Epidermal melanocyte (primary cell): Measurements from ENCODE around the gene DENND4A.
A peak's percentile ranks its signal among the peaks of the same experiment; 100 is the strongest.

Source experiments
- DNase-seq: peaks from one replicate; pipeline ENCODE4 v3.0.0; 2011; ENCODE audit warnings: low spot score; ENCODE audit not compliant: insufficient read length

The DENND4A gene

DNA sequence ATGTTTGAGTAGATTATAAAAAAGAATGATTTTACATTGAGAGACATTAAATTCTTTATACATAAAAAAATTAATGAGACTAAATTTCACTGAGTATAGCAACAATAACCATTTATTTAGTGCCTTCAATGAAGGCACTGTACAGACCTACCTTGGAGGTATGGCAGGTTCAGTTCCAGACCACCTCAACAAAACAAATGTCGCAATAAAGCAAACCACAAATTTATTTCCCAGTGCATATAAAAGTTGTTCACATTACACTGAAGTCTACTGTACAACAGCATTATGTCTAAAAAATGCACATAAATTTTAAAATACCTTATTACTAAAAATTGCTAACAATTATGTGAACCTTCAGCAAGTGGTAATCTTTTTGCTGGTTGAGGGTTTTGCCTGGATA lies 111.5 kb downstream of the DENND4A start:
- no peak for DNase-seq

DNA sequence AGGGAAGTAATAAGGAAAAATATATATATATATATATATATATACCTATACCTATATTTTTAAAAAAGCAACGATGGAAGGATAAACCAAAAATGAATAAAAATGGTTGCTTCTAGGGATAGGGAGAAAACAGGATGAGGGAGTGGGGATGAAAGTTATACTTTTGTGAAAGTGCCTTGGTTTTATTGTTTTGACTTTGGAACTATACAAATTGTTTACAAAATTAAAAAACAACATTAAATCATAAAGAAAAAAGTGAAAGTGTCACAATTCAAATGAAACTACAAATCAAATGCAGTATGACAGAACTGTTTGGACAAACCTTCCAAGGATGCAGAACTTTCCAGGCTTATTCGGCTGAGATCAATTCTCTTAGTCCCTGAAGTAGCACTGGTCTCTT lies 116.0 kb downstream of the DENND4A start:
- no peak for DNase-seq

DNA sequence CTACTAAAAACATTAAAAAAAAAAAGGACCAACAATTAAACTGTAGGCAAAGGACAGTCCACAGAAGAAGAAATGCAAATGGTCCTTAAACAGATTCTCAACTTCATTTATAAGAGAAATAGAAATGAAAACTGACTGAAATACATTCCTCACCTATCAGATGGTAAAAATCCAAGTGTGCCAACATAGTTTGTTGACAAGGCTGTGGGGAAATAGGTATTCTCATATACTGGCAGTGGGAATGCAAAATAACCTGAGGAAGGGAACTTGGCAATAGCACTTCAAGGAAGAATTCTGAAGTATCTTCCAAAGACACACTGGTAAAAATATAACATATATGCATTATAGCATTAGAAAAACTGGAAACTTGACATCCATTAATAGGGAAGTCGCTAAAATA lies 116.5 kb downstream of the DENND4A start:
- no peak for DNase-seq

DNA sequence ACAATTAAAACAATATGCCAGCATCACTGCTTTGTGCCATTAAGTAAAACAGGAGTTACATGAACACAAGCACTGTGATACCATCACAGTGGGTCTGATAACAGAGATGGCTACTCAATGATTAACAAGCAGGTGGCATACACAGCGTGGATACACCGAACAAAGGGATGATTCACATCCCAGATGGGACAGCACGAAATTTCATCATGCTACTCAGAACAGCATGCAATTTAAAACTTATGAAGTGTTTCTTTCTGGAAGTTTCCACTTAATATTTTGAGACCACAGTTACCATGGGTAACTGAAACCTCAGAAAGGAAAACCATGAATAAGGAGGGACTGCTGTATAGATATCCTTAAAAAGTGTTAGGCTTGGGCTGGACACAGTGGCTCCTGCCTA lies 125.8 kb downstream of the DENND4A start:
- DNase-seq: no peak

DNA sequence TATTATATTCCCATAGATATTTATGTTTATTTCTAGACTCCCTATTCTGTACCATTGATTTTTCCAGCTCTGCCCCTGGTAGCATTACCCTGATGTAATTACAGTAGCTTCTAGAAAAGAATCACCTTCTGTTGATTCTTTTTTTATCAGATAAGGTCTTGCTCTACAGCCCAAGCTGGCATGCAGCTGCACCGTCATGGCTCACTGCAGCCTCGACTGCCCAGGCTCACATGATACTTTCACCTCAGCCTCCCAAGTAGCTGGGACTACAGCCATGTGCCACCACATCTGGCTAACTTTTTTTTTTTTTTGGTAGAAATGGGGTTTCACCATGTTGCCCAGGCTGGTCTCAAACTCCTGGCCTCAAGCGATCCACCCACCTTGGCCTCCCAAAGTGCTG lies 128.6 kb downstream of the DENND4A start:
- no peak for DNase-seq

DNA sequence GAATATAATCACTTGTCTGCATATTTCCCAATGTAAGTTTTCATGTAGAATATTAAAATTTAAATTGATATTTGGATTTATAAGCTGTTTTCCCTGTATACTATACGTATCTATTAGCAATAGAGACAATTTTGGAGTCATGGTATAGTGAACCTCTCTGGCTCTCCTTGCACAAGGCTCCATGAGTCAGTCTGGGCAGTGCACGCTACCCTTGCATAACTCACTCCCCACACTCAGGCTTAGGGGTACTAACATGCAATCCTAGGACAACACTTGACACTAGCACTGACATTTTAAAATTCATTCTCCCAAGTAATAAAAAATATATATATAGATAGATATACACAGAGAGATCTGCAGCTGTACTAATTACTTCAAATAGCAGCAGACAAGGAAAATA lies 131.2 kb downstream of the DENND4A start:
- DNase-seq: no peak

DNA sequence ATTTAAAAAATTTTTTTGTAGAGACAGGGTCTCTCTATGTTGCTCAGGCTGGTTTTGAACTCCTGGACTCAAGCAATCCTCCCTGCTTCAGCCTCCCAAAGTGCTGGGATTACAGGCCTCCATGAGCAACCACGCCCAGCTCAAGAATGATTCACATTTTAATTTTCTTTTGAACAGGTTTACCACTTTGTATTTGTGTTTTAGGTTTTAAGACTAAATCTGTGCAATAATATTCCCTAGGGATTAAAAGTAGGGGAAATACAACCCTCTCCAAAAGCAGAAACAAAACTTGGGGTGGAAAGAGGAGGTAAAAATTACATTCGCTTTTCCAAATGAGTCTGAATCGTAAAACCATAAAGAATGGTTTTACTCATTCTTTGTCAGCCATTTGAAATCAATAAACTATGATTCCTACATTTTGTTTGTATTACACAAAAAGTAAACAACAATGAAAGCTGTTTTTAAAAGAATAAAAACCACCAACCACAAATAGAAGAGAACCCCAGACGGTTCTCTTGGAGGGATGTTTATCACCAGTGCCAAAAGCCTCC lies 132.5 kb downstream of the DENND4A start:
- no peak for DNase-seq

DNA sequence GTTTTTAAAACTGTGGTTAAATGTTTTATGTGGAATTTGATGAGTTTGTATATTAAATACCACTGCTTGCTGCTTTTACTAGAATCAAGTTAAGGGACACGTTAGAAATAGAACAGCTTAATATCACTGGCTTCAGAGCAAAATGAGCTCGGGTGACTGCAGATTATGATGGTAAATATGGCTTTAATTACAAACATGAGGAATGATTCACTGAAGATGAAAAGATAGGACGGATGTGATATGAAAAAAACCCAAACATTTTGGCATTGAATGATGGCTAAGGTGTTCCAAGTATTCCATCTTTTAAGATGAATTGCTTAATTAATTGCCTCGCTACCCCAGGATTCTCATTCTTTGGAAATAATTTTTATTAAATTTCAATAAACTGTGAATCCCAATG lies 136.6 kb downstream of the DENND4A start:
- DNase-seq: no peak

DNA sequence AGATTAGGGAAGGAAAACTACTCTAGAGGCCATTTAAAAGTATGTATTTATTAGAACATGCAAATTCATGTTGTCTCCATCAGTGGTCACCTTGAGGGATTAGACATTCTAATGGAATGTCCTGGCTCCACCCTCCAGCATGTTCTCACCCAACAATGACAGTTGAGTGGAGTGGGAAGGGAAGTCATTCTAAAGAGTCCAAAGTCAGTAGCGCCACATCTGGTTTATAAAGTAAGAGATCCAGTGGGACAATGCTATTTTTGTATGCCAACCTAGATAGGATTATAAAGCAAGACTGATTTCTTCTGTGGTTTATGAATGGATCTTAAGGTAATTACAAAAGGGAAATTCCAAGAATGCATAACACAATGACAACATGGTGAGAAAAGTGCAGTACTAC lies 137.1 kb downstream of the DENND4A start:
- no peak for DNase-seq

DNA sequence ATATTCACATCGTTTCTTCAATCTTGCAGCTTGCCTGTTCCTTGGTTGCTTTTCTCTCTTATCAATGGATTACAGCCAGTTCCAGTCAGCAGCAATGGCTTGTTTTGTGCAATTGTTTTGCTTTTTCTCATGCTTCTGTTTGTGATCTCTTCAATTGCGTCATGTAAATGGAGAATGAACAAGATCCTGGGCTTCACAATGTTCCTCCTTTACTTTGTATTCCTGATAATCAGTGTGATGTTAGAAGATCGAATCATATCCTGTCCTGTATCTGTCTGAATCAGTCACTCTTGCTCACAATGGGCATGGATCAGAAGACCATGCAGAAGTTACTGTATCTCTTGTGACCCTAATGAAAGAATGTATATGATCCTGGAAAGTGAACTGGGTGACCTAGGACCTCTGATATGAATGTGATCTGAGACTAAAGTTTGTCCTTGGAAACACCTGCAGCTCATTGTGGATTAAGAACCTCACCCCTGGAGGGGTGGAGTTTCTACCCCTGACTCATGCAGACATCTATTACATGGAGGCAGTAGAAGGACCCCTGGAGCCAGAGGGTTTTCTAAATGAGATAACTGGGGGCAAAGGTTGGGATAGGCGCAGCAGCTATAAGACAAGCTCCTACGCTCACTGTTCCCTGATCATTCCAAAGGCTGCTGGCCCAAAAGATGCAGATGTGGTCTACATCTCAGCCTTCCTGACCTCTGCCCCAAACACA lies 138.1 kb downstream of the DENND4A start:
- DNase-seq: no peak

DNA sequence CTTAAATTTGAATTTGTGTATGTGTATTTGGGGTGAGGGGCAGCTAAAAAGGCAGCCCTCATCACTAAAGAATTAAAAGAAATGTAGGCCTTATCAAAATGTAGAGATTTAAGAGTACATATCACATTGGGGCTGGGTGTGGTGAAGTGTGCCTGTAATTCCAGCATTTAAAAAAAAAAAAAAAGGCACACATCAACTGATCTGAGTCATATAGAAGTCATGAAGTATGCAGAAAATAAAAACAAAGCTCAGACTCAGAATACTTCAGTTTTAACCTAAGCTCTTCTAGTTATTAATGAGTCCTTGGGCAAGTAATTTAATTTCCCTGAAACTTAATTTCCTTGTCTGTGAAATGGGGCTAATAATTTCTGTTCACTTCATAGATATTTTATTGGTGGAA lies 138.8 kb downstream of the DENND4A start:
- DNase-seq: no peak

DNA sequence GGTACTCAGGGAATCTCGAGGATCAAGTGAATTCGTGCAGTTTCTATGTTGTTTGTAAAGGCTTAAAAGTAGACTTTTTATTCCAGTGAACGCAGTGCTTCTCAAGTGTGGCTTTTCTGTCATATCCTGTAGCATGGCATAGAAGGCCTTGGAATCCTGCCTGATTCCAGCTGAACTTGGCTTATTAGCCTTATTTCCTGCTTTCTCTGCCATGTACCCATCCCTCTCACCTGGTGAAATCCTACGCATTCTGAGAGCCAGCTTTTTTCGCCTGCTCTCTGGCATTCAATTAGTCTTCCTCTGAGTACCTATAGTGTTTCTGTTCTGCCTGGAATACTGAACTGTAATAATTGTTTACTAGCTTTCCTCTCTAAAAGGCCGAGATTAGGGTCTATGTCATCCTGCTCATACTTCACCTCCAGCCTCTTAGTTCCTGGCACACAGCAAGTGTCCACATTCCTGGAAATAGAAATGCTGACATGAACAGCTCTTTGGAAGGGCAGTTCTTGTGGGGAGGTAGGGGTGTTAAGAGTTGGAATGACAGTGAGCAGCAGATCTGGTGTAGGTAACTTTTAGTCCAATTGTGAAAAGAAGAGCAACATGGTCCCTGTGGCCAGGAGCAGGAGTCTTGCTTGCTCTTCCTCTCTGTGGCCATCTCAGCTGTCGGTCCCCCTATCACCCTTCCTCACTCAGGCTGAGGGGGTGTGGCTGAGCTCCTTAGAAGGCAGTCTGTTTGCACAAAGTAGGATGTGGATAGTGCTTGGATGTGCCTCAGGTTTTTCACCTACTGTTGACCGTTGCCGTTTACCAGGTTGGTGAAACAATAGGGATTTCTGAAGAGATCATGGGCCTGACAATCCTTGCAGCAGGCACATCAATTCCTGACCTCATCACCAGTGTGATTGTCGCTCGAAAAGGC lies 140.0 kb downstream of the DENND4A start:
- no peak for DNase-seq

DNA sequence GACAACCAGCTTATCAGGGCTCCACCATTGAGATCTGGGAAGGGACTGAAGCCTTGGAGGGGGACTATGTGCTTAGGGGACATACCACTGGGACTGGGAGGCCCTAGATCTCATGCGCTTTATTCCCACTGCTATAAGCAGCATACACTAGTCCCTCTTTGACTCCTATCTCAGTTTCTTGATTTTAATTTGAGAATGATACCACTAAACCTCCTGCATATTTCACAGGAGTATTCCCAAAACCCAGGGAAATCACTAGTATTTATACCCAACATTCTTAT lies 141.1 kb downstream of the DENND4A start:
- no peak for DNase-seq

DNA sequence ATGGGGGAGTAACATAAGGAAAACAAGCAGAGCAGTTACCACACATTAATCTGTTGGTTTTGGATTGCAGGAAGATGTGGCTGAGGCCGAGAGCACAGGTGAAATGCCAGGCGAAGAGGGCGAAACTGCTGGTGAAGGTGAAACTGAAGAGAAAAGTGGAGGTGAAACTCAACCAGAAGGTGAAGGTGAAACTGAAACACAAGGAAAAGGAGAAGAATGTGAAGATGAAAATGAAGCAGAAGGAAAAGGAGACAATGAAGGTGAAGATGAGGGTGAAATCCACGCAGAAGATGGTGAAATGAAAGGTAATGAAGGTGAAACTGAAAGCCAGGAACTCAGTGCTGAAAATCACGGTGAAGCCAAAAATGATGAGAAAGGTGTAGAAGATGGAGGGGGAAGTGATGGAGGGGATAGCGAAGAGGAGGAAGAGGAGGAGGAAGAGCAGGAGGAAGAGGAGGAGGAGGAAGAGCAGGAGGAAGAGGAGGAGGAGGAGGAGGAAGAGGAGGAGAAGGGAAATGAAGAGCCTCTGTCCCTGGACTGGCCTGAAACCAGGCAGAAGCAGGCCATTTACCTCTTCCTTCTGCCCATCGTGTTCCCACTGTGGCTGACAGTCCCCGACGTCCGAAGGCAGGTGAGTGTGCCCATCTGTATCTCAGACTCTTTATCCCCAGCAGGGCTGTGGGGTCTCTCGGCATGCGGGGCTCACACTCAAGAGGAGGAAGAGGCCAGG lies 141.6 kb downstream of the DENND4A start:
- no peak for DNase-seq

DNA sequence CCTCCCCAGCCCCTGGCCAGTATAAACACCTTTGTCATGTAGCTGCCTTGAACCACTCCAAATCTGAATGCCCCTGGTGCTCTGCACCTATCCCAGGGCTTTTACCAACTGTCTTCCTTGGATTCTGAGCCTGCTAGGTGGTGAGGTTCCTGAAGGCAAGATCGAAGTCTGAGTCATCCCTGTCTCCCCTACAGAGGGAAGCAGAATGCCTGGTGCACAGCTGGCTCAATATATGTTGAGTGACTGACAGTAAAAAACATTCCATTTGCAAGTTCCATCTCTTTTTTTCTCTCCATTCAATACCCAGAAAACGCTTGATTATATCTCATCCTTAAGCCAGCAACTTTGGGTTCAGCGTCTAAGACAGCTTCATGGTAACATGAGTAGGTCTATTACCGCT lies 145.6 kb downstream of the DENND4A start:
- DNase-seq: no peak

DNA sequence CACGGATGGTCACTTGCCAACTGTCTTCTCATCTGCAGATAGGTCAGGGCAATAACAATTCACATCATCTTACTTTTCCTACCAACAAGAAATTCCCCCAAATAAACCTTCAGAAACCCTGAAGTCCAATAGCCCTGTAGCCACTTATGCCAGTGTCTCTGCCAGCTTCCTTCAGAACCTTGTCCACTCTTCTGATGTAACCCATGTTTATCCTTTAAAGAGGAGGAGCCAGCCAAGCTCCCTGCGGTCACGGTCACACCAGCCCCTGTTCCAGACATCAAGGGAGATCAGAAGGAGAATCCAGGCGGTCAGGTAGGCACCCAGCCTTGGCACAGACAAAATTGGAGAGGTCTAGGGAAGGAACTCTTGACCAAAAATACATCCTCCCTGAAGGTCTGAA lies 146.7 kb downstream of the DENND4A start:
- no peak for DNase-seq

DNA sequence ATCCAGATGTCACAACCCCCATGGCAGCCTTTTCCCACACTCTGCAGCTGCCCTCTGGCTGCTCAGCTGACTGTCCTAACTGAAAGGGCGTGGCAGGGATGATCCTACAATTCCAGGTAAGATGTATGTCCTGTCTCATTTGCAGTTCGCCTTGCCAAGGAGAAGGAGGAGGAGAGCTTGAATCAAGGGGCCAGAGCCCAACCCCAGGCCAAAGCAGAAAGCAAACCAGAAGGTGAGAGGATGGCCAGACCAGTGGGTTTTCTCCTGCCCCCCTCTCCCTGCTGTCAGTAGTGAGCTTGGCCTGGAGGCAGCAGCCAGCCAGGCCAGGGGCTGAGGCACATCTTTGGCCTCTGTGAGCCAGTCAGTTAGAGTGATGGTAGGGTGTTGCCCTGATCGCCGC lies 147.8 kb downstream of the DENND4A start:
- DNase-seq: no peak

DNA sequence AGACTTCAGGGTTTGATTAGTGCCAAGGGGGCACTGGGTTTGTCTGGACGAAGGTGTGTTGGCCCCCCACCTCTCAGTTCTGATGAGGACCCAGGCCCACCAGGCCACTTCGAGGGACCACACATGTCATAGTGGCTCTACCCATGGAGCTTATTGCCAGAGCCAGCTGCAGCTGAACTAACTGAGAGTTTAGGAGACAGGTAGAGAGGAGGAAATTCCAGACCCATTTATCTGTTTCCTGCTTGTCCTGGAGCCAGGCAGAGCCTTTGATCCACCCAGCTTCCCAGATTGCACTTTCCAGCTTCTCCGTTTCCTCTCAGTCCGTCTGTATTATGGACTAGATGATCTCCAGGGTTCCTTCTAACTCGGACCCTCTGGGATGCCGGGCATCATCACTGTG lies 149.5 kb downstream of the DENND4A start:
- no peak for DNase-seq

DNA sequence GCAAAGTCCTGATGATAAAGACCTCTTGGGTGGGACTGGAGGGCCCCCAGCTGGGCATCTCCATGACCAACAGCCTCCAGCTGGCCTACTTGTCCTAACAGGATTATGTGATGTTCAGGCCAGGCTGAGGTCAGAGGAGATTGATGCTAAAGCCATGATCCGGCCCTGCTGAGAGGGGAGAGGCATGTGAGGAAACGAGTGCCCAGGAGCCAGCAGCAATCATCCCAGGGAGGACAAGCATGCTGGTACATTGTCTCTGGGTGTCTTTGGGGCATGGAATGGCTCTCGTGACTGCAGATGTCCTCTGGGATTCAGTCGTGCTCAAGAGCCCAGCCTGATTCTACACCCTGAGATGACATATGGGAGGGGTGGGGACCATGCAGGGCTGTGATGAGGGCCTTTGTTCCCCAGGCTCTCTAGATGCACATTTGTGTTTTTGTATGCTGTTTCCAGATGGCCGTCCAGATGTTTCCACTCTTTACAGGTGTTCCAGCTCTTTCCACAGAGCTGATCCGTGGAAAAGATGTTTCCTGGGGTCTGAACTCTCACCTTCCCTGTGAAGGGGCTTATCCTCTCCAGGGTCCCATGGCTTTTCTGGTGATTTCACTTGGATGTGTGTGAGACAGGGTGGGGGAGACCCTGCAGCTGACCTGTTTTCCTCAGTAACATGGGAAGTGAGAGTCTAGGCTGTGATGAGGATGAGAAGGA lies 150.2 kb downstream of the DENND4A start:
- no peak for DNase-seq

DNA sequence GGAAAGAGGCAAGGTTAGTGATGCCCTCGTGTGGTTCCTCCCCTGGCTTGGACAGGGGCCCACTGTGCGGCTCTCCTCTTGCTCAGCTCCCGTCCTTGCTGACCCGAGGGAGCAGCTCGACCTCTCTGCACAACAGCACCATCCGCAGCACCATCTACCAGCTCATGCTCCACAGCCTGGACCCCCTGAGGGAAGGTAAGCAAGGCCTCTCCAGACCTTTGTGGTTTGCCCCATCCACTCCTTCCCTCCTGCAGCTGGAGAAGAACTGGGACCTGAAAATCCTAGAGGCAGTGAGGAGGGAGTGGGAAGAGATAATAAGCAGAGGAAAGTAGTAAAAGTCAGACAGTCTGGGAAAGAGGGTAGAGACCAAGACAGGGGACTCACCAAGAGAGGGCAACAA lies 152.6 kb downstream of the DENND4A start:
- DNase-seq: no peak

DNA sequence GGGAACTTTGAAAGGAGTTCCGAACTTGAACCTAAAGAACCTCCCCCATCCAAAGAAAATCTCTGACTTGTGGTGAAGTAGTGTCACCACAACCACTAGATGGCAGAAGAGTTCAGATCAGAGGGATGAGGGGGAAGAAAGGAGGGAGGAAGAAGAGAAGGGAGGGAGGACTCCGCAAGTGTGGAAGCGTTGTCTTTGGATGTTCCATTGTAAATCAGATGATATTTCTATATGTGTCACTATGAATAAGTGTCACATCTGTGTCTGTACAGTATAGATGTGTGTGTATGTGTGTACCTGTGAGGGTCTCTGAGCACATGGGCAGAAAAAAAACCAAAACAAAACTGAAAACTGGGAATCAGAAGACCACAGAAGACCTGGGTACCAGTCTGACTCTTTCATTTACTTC lies 153.4 kb downstream of the DENND4A start:
- peak; percentile 86 for DNase-seq
